PFSK-1 (cell line): ENCODE results near the gene HTR4.

Experiments
- FOXP2 ChIP-seq: optimal IDR thresholded peaks from 2 replicates; pipeline ENCODE3; 2011; ENCODE audit warnings: borderline replicate concordance, control low read depth, inconsistent platforms; ENCODE audit not compliant: insufficient read depth; ENCODE audit errors: extremely low read length, extremely low read depth
- POLR2AphosphoS5 ChIP-seq: IDR thresholded peaks from 2 replicates; pipeline ENCODE4 v1.6.1; 2012; ENCODE audit warnings: low read depth, mild to moderate bottlenecking, control low read depth, low read length, moderate library complexity
- SIN3A ChIP-seq: IDR thresholded peaks from 2 replicates; pipeline ENCODE4 v1.6.1; 2012; ENCODE audit warnings: mild to moderate bottlenecking, low read length, moderate library complexity, borderline replicate concordance; ENCODE audit not compliant: insufficient read depth
- TAF1 ChIP-seq: IDR thresholded peaks from 2 replicates; pipeline ENCODE4 v1.6.1; 2012; ENCODE audit warnings: low read length, control low read depth, borderline replicate concordance; ENCODE audit not compliant: insufficient read depth
- TF ChIP-seq, protein P1 (sequence below), 2 experiments: IDR thresholded peaks; 2 replicates each; pipeline versions ENCODE4 v1.6.1 to v1.8.0; 2011 to 2012; ENCODE audit warnings: low read depth in 2 of 2, low read length in 2 of 2, control low read depth in 1 of 2, inconsistent platforms in 1 of 2, mild to moderate bottlenecking in 1 of 2, moderate library complexity in 1 of 2; ENCODE audit not compliant: insufficient read depth in 1 of 2

HTR4 gene

DNA sequence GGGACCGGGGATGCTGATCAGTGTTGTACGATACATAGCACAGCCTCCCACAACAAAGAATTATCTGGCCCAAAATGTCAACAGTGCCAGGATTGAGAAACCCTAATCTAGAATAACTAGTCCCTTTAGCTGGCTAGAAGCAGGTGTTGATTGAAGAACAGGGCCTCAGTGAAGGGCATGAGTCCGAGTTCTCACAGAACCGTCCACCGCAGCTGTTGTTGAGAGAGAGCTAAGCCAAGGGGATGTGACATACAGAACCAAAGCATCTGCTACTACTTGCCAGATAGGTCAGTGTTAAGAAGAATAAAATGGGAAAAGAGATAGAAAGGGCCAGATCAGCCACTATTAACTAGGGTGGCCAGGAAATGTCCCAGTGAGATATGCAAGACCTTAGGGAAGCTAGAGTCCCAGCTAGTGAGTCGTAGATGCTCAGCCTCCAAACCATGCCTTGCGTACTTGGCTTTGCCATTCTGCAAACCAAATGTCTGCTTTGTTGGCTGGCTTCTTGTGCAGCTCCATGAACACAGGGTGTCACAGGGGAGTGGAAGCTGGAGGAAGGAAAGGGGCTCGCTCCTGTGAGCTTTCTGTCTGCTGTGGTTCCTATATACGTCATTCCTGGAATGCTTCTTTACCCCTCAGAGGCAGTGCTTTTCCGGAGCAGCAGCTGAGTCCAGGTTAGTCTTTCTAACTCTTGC lies 201.7 kb downstream of the HTR4 start:
- TF ChIP-seq FOXP2: no peak
- TF ChIP-seq, protein P1, sequence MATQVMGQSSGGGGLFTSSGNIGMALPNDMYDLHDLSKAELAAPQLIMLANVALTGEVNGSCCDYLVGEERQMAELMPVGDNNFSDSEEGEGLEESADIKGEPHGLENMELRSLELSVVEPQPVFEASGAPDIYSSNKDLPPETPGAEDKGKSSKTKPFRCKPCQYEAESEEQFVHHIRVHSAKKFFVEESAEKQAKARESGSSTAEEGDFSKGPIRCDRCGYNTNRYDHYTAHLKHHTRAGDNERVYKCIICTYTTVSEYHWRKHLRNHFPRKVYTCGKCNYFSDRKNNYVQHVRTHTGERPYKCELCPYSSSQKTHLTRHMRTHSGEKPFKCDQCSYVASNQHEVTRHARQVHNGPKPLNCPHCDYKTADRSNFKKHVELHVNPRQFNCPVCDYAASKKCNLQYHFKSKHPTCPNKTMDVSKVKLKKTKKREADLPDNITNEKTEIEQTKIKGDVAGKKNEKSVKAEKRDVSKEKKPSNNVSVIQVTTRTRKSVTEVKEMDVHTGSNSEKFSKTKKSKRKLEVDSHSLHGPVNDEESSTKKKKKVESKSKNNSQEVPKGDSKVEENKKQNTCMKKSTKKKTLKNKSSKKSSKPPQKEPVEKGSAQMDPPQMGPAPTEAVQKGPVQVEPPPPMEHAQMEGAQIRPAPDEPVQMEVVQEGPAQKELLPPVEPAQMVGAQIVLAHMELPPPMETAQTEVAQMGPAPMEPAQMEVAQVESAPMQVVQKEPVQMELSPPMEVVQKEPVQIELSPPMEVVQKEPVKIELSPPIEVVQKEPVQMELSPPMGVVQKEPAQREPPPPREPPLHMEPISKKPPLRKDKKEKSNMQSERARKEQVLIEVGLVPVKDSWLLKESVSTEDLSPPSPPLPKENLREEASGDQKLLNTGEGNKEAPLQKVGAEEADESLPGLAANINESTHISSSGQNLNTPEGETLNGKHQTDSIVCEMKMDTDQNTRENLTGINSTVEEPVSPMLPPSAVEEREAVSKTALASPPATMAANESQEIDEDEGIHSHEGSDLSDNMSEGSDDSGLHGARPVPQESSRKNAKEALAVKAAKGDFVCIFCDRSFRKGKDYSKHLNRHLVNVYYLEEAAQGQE (IDR thresholded peaks at IDR 0.05; ENCODE audit: insufficient read depth in 1 of 2, low read depth in 2 of 2, low read length in 2 of 2): no peak
- TF ChIP-seq SIN3A: no peak
- no peak for TF ChIP-seq POLR2AphosphoS5
- no peak for TF ChIP-seq TAF1

DNA sequence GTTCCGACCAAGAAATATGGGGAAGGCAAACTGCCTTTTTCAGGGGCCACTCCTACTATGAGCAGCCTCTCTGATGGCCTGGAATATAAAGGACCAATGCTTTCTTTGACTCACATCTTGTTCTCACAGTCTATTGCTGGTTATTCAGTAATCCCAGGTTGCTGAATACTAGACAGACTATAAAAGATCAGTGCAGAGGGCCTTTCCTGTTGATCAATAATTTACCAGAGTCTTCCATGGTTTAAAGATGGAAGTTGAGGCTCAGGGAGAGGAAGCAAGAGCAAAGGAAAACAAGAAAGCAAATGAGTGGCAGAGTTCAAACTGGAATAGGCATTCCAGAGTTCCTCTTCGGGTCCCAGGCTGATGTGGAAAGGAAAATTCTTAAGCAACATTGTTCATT lies 207.7 kb downstream of the HTR4 start:
- no peak for TF ChIP-seq SIN3A
- no peak for TF ChIP-seq POLR2AphosphoS5
- TF ChIP-seq TAF1: no peak
- TF ChIP-seq, protein P1 (IDR thresholded peaks at IDR 0.05; ENCODE audit: insufficient read depth in 1 of 2, low read depth in 2 of 2, low read length in 2 of 2): no peak
- TF ChIP-seq FOXP2: no peak

DNA sequence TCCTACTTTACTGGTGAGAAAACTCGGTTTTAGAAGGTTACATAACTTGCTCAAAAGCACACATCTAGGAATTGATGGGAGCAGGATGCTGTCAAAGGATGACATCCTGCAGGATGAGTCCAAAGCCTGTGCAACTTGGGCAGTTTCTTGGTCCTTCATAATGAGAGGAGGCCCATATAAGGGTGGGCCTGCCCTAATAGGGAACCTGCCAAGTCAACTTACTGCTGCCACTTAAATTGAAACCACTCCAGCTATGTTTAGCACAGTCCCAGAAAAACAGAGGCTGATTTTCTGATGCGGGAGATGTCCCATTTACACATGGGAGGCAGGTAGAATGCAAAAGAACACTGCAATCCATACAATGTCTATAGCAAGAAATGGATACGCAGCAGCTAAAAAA lies 208.7 kb downstream of the HTR4 start:
- TF ChIP-seq FOXP2: no peak
- TF ChIP-seq POLR2AphosphoS5: no peak
- no peak for TF ChIP-seq TAF1
- no peak for TF ChIP-seq SIN3A
- TF ChIP-seq, protein P1 (IDR thresholded peaks at IDR 0.05; ENCODE audit: insufficient read depth in 1 of 2, low read depth in 2 of 2, low read length in 2 of 2): no peak

DNA sequence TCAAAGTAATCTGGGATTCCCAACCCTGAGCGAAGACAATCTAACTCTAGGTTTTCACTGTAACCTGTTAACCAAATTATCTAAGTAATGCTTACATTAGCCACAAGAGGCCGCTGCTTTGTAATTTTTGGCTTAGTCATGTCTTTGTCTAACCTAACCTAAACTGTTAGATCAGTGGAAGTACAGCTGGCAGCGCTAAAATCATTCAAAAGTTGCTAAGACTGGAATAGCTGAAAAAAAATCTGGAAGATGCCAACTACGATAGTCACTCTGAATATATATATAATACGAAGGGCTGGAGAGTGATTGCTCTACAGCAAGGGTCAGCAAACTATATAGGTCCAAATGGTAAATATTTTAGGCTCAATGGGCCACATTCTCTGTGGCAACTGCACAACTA lies 210.3 kb downstream of the HTR4 start:
- TF ChIP-seq POLR2AphosphoS5 (no peak), SIN3A (no peak), TAF1 (no peak), FOXP2 (no peak)
- TF ChIP-seq, protein P1 (IDR thresholded peaks at IDR 0.05; ENCODE audit: insufficient read depth in 1 of 2, low read depth in 2 of 2, low read length in 2 of 2): no peak
